ENCODE measurements around the gene PPCDC. TPM values are rescaled to one million over a fixed set of nuclear protein-coding genes. Genes with fewer than 3 reads are reported as not detected.

The PPCDC gene
- total and polyA plus RNA-seq, 5 donors, result 4.7 to 12.6 (median 5.7) TPM

GRCh38 chr15:75030424-75030823 is 7.0 kb downstream of the PPCDC start:
- peak overlapping the region; percentile 18 for H3K27ac ChIP-seq (ENCODE audit: low read length)
- WGBS, result 92% methylated on average over 4 of the region's 4 CpGs
- no peak for DNase-seq

GRCh38 chr15:75031848-75032247 is 8.5 kb downstream of the PPCDC start:
- whole genome bisulfite sequencing, result 56% methylated on average over 4 of the region's 4 CpGs
- intact Hi-C loops (cut with DNase I), result no loop called here
- Histone ChIP-seq H3K9me3 (ENCODE audit: control insufficient read depth, low read length) (no peaks in the 10 kb centered on the region), H3K4me1 (ENCODE audit: control insufficient read depth, insufficient read depth, low read length) (peaks cover 8% of the 10 kb centered on the region), H3K4me3 (ENCODE audit: low read length) (no peak overlapping the region), H3K27ac (ENCODE audit: low read length) (no peak overlapping the region), H3K27me3 (ENCODE audit: control insufficient read depth, insufficient read depth) (no peaks in the 10 kb centered on the region)
- ATAC-seq, result no peak
- no peak for DNase-seq

More at GRCh38 chr15:75030424-75030823, 7.0 kb downstream of the PPCDC start:
- intact Hi-C loops (cut with DNase I), result no loop called here
- ATAC-seq, result no peak
- no peaks in the 10 kb centered on the region for H3K9me3 ChIP-seq (ENCODE audit: control insufficient read depth, low read length)
- no peaks in the 10 kb centered on the region for H3K27me3 ChIP-seq (ENCODE audit: control insufficient read depth, insufficient read depth)
- no peak overlapping the region for H3K4me3 ChIP-seq (ENCODE audit: low read length)
- H3K4me1 ChIP-seq (ENCODE audit: control insufficient read depth, insufficient read depth, low read length), result peaks cover 8% of the 10 kb centered on the region

- Histone ChIP-seq H3K4me1 (ENCODE audit: control insufficient read depth, insufficient read depth, low read length) (peaks cover 8% of the 10 kb centered on the region), H3K27ac (ENCODE audit: low read length) (no peak overlapping the region), H3K27me3 (ENCODE audit: control insufficient read depth, insufficient read depth) (no peaks in the 10 kb centered on the region), H3K9me3 (ENCODE audit: control insufficient read depth, low read length) (no peaks in the 10 kb centered on the region), H3K4me3 (ENCODE audit: low read length) (no peak overlapping the region)
- intact Hi-C loops (cut with DNase I), result no loop called here
- no peak for DNase-seq
- WGBS, result 97% methylated on average over 2 of the region's 2 CpGs
- ATAC-seq, result no peak
These were observed 9.0 kb downstream of the PPCDC start for GRCh38 chr15:75032395-75032794.

- no peak for DNase-seq
- H3K4me1 ChIP-seq (ENCODE audit: control insufficient read depth, insufficient read depth, low read length), result peaks cover 8% of the 10 kb centered on the region
- no peaks in the 10 kb centered on the region for H3K9me3 ChIP-seq (ENCODE audit: control insufficient read depth, low read length)
- no peak overlapping the region for H3K27ac ChIP-seq (ENCODE audit: low read length)
- H3K27me3 ChIP-seq (ENCODE audit: control insufficient read depth, insufficient read depth), result no peaks in the 10 kb centered on the region
- ATAC-seq, result no peak
- intact Hi-C loops (cut with DNase I), result no loop called here
- WGBS, result 86% methylated on average over 6 of the region's 6 CpGs
- no peak overlapping the region for H3K4me3 ChIP-seq (ENCODE audit: low read length)
These were observed 10.4 kb downstream of the PPCDC start for GRCh38 chr15:75033809-75034208.

GRCh38 chr15:75034615-75035014 is 11.2 kb downstream of the PPCDC start:
- no peak overlapping the region for H3K4me3 ChIP-seq (ENCODE audit: low read length)
- H3K4me1 ChIP-seq (ENCODE audit: control insufficient read depth, insufficient read depth, low read length), result peaks cover 8% of the 10 kb centered on the region
- no peak overlapping the region for H3K27ac ChIP-seq (ENCODE audit: low read length)
- H3K27me3 ChIP-seq (ENCODE audit: control insufficient read depth, insufficient read depth), result no peaks in the 10 kb centered on the region
- H3K9me3 ChIP-seq (ENCODE audit: control insufficient read depth, low read length), result no peaks in the 10 kb centered on the region
- ATAC-seq (no peak), DNase-seq (peak in 1 of 3 donors; percentile 66)
- WGBS, result 93% methylated on average over 8 of the region's 8 CpGs
- intact Hi-C loops (cut with DNase I), result no loop called here

- WGBS, result 90% methylated on average over 2 of the region's 2 CpGs
- H3K27me3 ChIP-seq (ENCODE audit: control insufficient read depth, insufficient read depth), result no peaks in the 10 kb centered on the region
- intact Hi-C loops (cut with DNase I), result no loop called here
- no peak overlapping the region for H3K4me3 ChIP-seq (ENCODE audit: low read length)
- no peaks in the 10 kb centered on the region for H3K4me1 ChIP-seq (ENCODE audit: control insufficient read depth, insufficient read depth, low read length)
- DNase-seq (no peak), ATAC-seq (peak in 1 of 2 donors; percentile 48)
- H3K27ac ChIP-seq (ENCODE audit: low read length), result no peak overlapping the region
- H3K9me3 ChIP-seq (ENCODE audit: control insufficient read depth, low read length), result no peaks in the 10 kb centered on the region
These were observed 12.8 kb downstream of the PPCDC start for GRCh38 chr15:75036212-75036616.

- no peak for ATAC-seq
- Histone ChIP-seq H3K9me3 (ENCODE audit: control insufficient read depth, low read length) (no peaks in the 10 kb centered on the region), H3K27ac (ENCODE audit: low read length) (no peak overlapping the region), H3K4me3 (ENCODE audit: low read length) (no peak overlapping the region), H3K27me3 (ENCODE audit: control insufficient read depth, insufficient read depth) (no peaks in the 10 kb centered on the region), H3K4me1 (ENCODE audit: control insufficient read depth, insufficient read depth, low read length) (no peaks in the 10 kb centered on the region)
- WGBS, result 84% methylated on average over 6 of the region's 6 CpGs
- intact Hi-C loops (cut with DNase I), result no loop called here
- no peak for DNase-seq
These were observed 14.3 kb downstream of the PPCDC start for GRCh38 chr15:75037685-75038084.

- Histone ChIP-seq H3K4me3 (ENCODE audit: low read length) (no peak overlapping the region), H3K27me3 (ENCODE audit: control insufficient read depth, insufficient read depth) (no peaks in the 10 kb centered on the region), H3K9me3 (ENCODE audit: control insufficient read depth, low read length) (no peaks in the 10 kb centered on the region), H3K4me1 (ENCODE audit: control insufficient read depth, insufficient read depth, low read length) (peaks cover 3% of the 10 kb centered on the region), H3K27ac (ENCODE audit: low read length) (no peak overlapping the region)
- DNase-seq (no peak), ATAC-seq (no peak)
- intact Hi-C loops (cut with DNase I), result no loop called here
- 78% methylated on average over 3 of the region's 3 CpGs for WGBS
These were observed 14.8 kb downstream of the PPCDC start for GRCh38 chr15:75038231-75038630.

- DNase-seq (peak; percentile 83 to 94 (median 92)), ATAC-seq (peak; percentile 57 to 63)
- Histone ChIP-seq H3K9me3 (ENCODE audit: control insufficient read depth, low read length) (no peaks in the 10 kb centered on the region), H3K4me1 (ENCODE audit: control insufficient read depth, insufficient read depth, low read length) (peaks cover 31% of the 10 kb centered on the region), H3K27ac (ENCODE audit: low read length) (peak overlapping the region; percentile 95), H3K4me3 (ENCODE audit: low read length) (no peak overlapping the region), H3K27me3 (ENCODE audit: control insufficient read depth, insufficient read depth) (no peaks in the 10 kb centered on the region)
- intact Hi-C loops (cut with DNase I), result loop anchor here in 2 of 4 donors (1.0 to 5.0 kb wide), 2 partner anchors 159 kb away; partner anchors contain the start of gene C15orf39 (in 1 of the 2)
- 34% methylated on average over 12 of the region's 12 CpGs for WGBS
These were observed 19.5 kb downstream of the PPCDC start for GRCh38 chr15:75042730-75043508.

- 7% methylated on average over 20 of the region's 20 CpGs for WGBS
- intact Hi-C loops (cut with DNase I), result loop anchor here in 2 of 4 donors (1.0 to 5.0 kb wide), 2 partner anchors 159 kb away; partner anchors contain the start of gene C15orf39 (in 1 of the 2)
These were observed 20.3 kb downstream of the PPCDC start for GRCh38 chr15:75043509-75044257.

More at GRCh38 chr15:75043509-75044257, 20.3 kb downstream of the PPCDC start:
- DNase-seq (peak; percentile 99), ATAC-seq (peak; percentile 93)
- Histone ChIP-seq H3K27ac (ENCODE audit: low read length) (peak overlapping the region; percentile 95), H3K4me1 (ENCODE audit: control insufficient read depth, insufficient read depth, low read length) (peaks cover 36% of the 10 kb centered on the region), H3K4me3 (ENCODE audit: low read length) (no peak overlapping the region), H3K27me3 (ENCODE audit: control insufficient read depth, insufficient read depth) (no peaks in the 10 kb centered on the region), H3K9me3 (ENCODE audit: control insufficient read depth, low read length) (no peaks in the 10 kb centered on the region)

All from right cardiac atrium (tissue), 5 donors.